Measurements from ENCODE around the gene CHCHD6.

The CHCHD6 gene

GRCh38 chr3:126970101-126970500 lies 266.1 kb downstream of the CHCHD6 start:
- Mint-ChIP-seq H3K36me3 (ENCODE audit: low read depth) (peaks cover 11% of the 10 kb centered on the region), H3K4me3 (no peak overlapping the region), H3K27ac (peak overlapping the region; percentile 0), H3K9me3 (peaks cover 19% of the 10 kb centered on the region), H3K27me3 (ENCODE audit: low read depth, poor library complexity) (peaks cover 14% of the 10 kb centered on the region), H3K4me1 (peaks cover 45% of the 10 kb centered on the region)
- DNase-seq, result no peak
- TF ChIP-seq, protein P1, sequence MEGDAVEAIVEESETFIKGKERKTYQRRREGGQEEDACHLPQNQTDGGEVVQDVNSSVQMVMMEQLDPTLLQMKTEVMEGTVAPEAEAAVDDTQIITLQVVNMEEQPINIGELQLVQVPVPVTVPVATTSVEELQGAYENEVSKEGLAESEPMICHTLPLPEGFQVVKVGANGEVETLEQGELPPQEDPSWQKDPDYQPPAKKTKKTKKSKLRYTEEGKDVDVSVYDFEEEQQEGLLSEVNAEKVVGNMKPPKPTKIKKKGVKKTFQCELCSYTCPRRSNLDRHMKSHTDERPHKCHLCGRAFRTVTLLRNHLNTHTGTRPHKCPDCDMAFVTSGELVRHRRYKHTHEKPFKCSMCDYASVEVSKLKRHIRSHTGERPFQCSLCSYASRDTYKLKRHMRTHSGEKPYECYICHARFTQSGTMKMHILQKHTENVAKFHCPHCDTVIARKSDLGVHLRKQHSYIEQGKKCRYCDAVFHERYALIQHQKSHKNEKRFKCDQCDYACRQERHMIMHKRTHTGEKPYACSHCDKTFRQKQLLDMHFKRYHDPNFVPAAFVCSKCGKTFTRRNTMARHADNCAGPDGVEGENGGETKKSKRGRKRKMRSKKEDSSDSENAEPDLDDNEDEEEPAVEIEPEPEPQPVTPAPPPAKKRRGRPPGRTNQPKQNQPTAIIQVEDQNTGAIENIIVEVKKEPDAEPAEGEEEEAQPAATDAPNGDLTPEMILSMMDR (IDR thresholded peaks at IDR 0.05), result no peak

- Mint-ChIP-seq H3K4me1 (peaks cover 45% of the 10 kb centered on the region), H3K9me3 (peaks cover 24% of the 10 kb centered on the region), H3K27ac (no peak overlapping the region), H3K36me3 (ENCODE audit: low read depth) (peaks cover 14% of the 10 kb centered on the region), H3K27me3 (ENCODE audit: low read depth, poor library complexity) (peaks cover 16% of the 10 kb centered on the region), H3K4me3 (no peak overlapping the region)
- no peak for DNase-seq
- TF ChIP-seq, protein P1 (IDR thresholded peaks at IDR 0.05), result no peak
Observed at GRCh38 chr3:126970921-126971320, 266.9 kb downstream of the CHCHD6 start.

- H3K36me3 Mint-ChIP-seq (ENCODE audit: low read depth), result peaks cover 14% of the 10 kb centered on the region
- peaks cover 16% of the 10 kb centered on the region for H3K27me3 Mint-ChIP-seq (ENCODE audit: low read depth, poor library complexity)
- peak; percentile 59 for DNase-seq
- no peak overlapping the region for H3K4me3 Mint-ChIP-seq
- H3K27ac Mint-ChIP-seq, result no peak overlapping the region
- TF ChIP-seq, protein P1 (IDR thresholded peaks at IDR 0.05), result no peak
- peaks cover 24% of the 10 kb centered on the region for H3K9me3 Mint-ChIP-seq
- peaks cover 45% of the 10 kb centered on the region for H3K4me1 Mint-ChIP-seq
Observed at GRCh38 chr3:126971891-126972351, 267.9 kb downstream of the CHCHD6 start.

GRCh38 chr3:126972866-126973265 lies 268.8 kb downstream of the CHCHD6 start:
- Mint-ChIP-seq H3K36me3 (ENCODE audit: low read depth) (peaks cover 14% of the 10 kb centered on the region), H3K4me1 (peaks cover 35% of the 10 kb centered on the region), H3K27ac (no peak overlapping the region), H3K9me3 (peaks cover 24% of the 10 kb centered on the region), H3K4me3 (no peak overlapping the region), H3K27me3 (ENCODE audit: low read depth, poor library complexity) (peaks cover 16% of the 10 kb centered on the region)
- DNase-seq, result no peak
- TF ChIP-seq, protein P1 (IDR thresholded peaks at IDR 0.05), result no peak

GRCh38 chr3:126973814-126974213 lies 269.8 kb downstream of the CHCHD6 start:
- H3K9me3 Mint-ChIP-seq, result peaks cover 24% of the 10 kb centered on the region
- no peak overlapping the region for H3K27ac Mint-ChIP-seq
- H3K27me3 Mint-ChIP-seq (ENCODE audit: low read depth, poor library complexity), result peaks cover 24% of the 10 kb centered on the region
- TF ChIP-seq, protein P1 (IDR thresholded peaks at IDR 0.05), result no peak
- peaks cover 14% of the 10 kb centered on the region for H3K36me3 Mint-ChIP-seq (ENCODE audit: low read depth)
- DNase-seq, result no peak
- H3K4me1 Mint-ChIP-seq, result peaks cover 26% of the 10 kb centered on the region
- H3K4me3 Mint-ChIP-seq, result no peak overlapping the region

GRCh38 chr3:126974756-126975155 lies 270.7 kb downstream of the CHCHD6 start:
- no peak overlapping the region for H3K4me3 Mint-ChIP-seq
- peaks cover 29% of the 10 kb centered on the region for H3K27me3 Mint-ChIP-seq (ENCODE audit: low read depth, poor library complexity)
- TF ChIP-seq, protein P1 (IDR thresholded peaks at IDR 0.05), result no peak
- peaks cover 16% of the 10 kb centered on the region for H3K4me1 Mint-ChIP-seq
- H3K36me3 Mint-ChIP-seq (ENCODE audit: low read depth), result peaks cover 14% of the 10 kb centered on the region
- H3K27ac Mint-ChIP-seq, result no peak overlapping the region
- no peak for DNase-seq
- peaks cover 24% of the 10 kb centered on the region for H3K9me3 Mint-ChIP-seq

All from nephron progenitor cell (in vitro differentiated cells).